Measurements from ENCODE around the gene FCHSD2. TPM values are rescaled to one million over a fixed set of nuclear protein-coding genes. Genes with fewer than 3 reads are reported as not detected.

FCHSD2 gene
- total and polyA plus RNA-seq, 2 of the 8 experiments (the other 6 are each of a cell fraction or from before 2014, with no cell fraction given): 4.1 to 7.8 TPM

- peak; percentile 58 for TF ChIP-seq CHD7 (IDR thresholded peaks at IDR 0.05; ENCODE audit: insufficient replicate concordance, low read length)
- TF ChIP-seq EP300 (IDR thresholded peaks at IDR 0.05; ENCODE audit: borderline replicate concordance in 1 of 2, low read depth in 2 of 2, low read length in 2 of 2): peak in 1 of 2 experiments; percentile 15; a peak in 1 of 3 replicates
- peak; percentile 50 for TF ChIP-seq NANOG (IDR thresholded peaks at IDR 0.05; ENCODE audit: insufficient read depth, low read depth, low read length, poor library complexity, severe bottlenecking)
- peak; percentile 69; the same call in 1 of the 2 replicates for TF ChIP-seq TCF12 (IDR thresholded peaks at IDR 0.05; ENCODE audit: low read depth, low read length)
- no peak for TF ChIP-seq ATF3 (IDR thresholded peaks at IDR 0.05; ENCODE audit: insufficient read depth, low read depth, low read length)
Observed at GRCh38 chr11:73012121-73012863, 129.8 kb downstream of the FCHSD2 start (continued).
